ENCODE results near the gene TNNI3K. TPM values are rescaled to one million over a fixed set of nuclear protein-coding genes. Genes with fewer than 3 reads are reported as not detected.

TNNI3K gene
- total RNA-seq, 2 donors from 2014 or later: not detected

DNA sequence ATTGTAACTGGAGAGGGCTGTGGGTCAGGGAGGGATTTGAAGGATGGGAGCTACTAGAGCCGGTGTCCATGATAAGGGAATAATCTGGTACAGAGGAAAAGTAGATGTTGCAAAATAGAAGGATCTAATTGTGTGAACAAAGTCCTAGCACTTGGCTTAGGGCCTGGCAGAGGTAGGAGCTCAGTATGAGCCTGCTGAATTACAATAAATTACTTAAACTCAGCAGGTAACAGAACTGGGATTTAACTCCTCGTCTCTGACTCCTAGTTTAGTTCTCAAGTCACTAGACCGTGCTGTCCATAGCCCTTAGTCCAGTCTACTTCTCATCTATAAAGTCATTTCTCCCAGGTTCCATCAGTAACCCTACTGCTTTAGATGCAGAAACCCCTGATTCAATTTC is 157.0 kb downstream of the TNNI3K start:
- H3K4me1 Mint-ChIP-seq (ENCODE audit: low read depth in 2 of 2): no peaks in the 10 kb centered on the region
- no peaks in the 10 kb centered on the region for H3K36me3 Mint-ChIP-seq
- peaks cover 16% of the 10 kb centered on the region for H3K9me3 Mint-ChIP-seq
- no peak overlapping the region for H3K4me3 Mint-ChIP-seq
- no peak for DNase-seq (ENCODE audit: low spot score)
- H3K27ac Mint-ChIP-seq: no peak overlapping the region
- no peak for ATAC-seq
- H3K27me3 Mint-ChIP-seq: no peaks in the 10 kb centered on the region

DNA sequence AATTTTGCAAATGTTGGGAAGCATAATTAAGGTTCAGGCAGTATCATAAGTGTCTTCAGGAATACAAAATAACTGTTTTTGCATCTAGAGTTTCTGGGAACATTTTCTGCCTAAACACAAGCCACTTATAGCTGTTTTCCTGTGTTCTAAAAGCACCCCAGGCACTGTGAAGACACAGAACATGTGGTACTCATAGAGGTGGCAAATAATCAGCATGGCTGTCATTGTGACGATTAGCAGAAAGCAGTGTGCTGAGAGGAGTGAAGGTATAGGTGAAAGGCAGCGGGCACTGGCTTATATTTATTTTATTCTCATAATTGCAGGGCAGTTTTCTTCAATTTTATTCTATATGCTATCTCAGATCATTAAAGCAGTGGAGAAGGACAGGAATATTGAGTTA is 157.7 kb downstream of the TNNI3K start:
- H3K9me3 Mint-ChIP-seq: peaks cover 16% of the 10 kb centered on the region
- H3K4me3 Mint-ChIP-seq: no peak overlapping the region
- ATAC-seq: no peak
- no peaks in the 10 kb centered on the region for H3K36me3 Mint-ChIP-seq
- no peaks in the 10 kb centered on the region for H3K27me3 Mint-ChIP-seq
- H3K4me1 Mint-ChIP-seq (ENCODE audit: low read depth in 2 of 2): no peaks in the 10 kb centered on the region
- DNase-seq (ENCODE audit: low spot score): no peak
- no peak overlapping the region for H3K27ac Mint-ChIP-seq

DNA sequence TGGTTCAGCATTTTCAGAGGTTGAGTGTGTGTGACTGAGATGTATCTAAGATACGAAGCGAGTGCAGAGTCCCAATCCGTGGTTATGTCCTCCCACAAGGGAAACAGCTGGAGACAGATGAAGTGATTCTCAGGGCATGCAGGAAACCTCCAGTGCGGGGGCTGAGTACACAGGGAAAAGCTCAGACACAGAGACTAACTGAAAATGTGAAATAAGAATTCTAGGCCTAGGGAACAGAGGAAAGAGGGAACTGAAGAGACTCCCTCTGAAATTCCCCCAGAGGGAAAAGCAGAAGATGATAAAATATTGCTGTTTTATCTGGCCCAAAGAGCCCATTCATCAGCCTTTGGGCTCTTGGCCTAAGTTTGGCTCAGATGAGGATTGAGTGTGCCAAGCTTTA is 160.4 kb downstream of the TNNI3K start:
- no peak overlapping the region for H3K4me3 Mint-ChIP-seq
- DNase-seq (ENCODE audit: low spot score) (no peak), ATAC-seq (no peak)
- peaks cover 15% of the 10 kb centered on the region for H3K9me3 Mint-ChIP-seq
- no peaks in the 10 kb centered on the region for H3K36me3 Mint-ChIP-seq
- no peaks in the 10 kb centered on the region for H3K4me1 Mint-ChIP-seq (ENCODE audit: low read depth in 2 of 2)
- H3K27ac Mint-ChIP-seq: no peak overlapping the region
- no peaks in the 10 kb centered on the region for H3K27me3 Mint-ChIP-seq

DNA sequence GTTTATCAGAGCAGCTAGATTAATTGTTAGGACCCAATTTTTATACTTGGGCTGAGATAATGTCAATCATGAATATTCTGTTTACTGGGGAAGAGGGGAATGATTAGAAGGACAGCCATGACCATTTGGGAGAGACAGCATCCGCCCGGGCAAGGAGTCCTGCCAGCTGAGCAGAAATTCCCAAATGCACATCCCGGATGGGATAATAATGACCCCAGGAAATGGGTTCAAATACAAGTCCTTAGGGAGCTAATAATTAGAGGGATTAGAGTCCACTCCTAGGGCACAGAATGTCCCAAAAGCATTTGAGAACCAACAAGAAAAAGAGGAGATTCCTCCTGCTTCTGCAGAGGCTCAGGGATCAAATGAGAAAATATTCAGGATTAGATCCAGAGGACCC is 161.3 kb downstream of the TNNI3K start:
- no peak overlapping the region for H3K4me3 Mint-ChIP-seq
- H3K27me3 Mint-ChIP-seq: no peaks in the 10 kb centered on the region
- no peak for DNase-seq (ENCODE audit: low spot score)
- peaks cover 11% of the 10 kb centered on the region for H3K9me3 Mint-ChIP-seq
- no peaks in the 10 kb centered on the region for H3K4me1 Mint-ChIP-seq (ENCODE audit: low read depth in 2 of 2)
- no peak for ATAC-seq
- H3K36me3 Mint-ChIP-seq: no peaks in the 10 kb centered on the region
- no peak overlapping the region for H3K27ac Mint-ChIP-seq

GRCh38 chr1:74396933-74397332 is 161.7 kb downstream of the TNNI3K start:
- peaks cover 9% of the 10 kb centered on the region for H3K9me3 Mint-ChIP-seq
- no peak overlapping the region for H3K27ac Mint-ChIP-seq
- no peaks in the 10 kb centered on the region for H3K27me3 Mint-ChIP-seq
- no peaks in the 10 kb centered on the region for H3K36me3 Mint-ChIP-seq
- DNase-seq (ENCODE audit: low spot score) (no peak), ATAC-seq (no peak)
- no peaks in the 10 kb centered on the region for H3K4me1 Mint-ChIP-seq (ENCODE audit: low read depth in 2 of 2)
- H3K4me3 Mint-ChIP-seq: no peak overlapping the region

DNA sequence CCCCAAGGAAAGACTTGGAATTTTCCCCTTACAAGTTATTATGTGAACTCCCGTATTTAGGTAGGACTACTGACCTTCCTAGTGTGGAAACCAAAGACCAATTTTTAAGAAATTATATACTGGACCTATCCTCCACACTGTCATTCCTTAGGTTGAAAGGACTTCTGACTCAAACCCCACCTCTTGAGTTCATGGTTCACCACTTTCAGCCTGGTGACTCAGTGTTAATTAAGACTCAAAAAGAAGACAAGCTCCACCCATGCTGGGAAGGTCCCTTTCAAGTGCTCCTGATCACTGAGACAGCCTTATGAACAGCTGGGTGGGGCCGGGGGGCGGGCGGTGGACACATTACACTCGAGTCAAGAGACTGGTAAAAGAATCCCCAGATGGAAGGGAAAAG is 164.1 kb downstream of the TNNI3K start:
- DNase-seq (ENCODE audit: low spot score): no peak

GRCh38 chr1:74402873-74403272 is 167.7 kb downstream of the TNNI3K start:
- no peaks in the 10 kb centered on the region for H3K4me1 Mint-ChIP-seq (ENCODE audit: low read depth in 2 of 2)
- DNase-seq (ENCODE audit: low spot score) (no peak), ATAC-seq (no peak)
- no peak overlapping the region for H3K27ac Mint-ChIP-seq
- no peaks in the 10 kb centered on the region for H3K36me3 Mint-ChIP-seq
- no peak overlapping the region for H3K4me3 Mint-ChIP-seq
- H3K9me3 Mint-ChIP-seq: peaks cover 20% of the 10 kb centered on the region
- H3K27me3 Mint-ChIP-seq: no peaks in the 10 kb centered on the region

More for the DNA sequence above, 164.1 kb downstream of the TNNI3K start:
- Mint-ChIP-seq H3K27me3 (no peaks in the 10 kb centered on the region), H3K27ac (no peak overlapping the region), H3K36me3 (no peaks in the 10 kb centered on the region), H3K9me3 (peaks cover 12% of the 10 kb centered on the region), H3K4me3 (no peak overlapping the region), H3K4me1 (ENCODE audit: low read depth in 2 of 2) (no peaks in the 10 kb centered on the region)
- ATAC-seq: no peak

DNA sequence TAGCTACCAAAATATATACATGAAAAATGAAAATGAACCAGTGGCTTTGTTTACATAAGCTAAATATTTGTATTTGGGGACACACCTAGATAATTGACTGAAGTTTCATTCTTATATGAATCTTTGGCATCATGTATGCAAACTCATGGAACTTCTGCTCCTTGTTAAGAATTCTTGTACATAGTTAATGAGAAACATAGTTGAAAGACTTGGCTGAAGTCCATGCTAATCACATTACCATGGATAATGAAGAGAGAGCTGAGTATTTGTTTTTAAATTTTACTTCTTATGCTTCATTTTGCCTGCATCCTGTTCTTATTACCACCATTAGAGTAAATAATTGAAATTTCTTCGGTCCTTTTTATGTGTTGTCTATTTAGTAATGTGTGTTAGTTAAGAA is 168.4 kb downstream of the TNNI3K start:
- ATAC-seq: no peak
- no peak overlapping the region for H3K4me3 Mint-ChIP-seq
- H3K27me3 Mint-ChIP-seq: no peaks in the 10 kb centered on the region
- H3K9me3 Mint-ChIP-seq: peaks cover 19% of the 10 kb centered on the region
- H3K36me3 Mint-ChIP-seq: no peaks in the 10 kb centered on the region
- H3K27ac Mint-ChIP-seq: no peak overlapping the region
- H3K4me1 Mint-ChIP-seq (ENCODE audit: low read depth in 2 of 2): no peaks in the 10 kb centered on the region
- no peak for DNase-seq (ENCODE audit: low spot score)

GRCh38 chr1:74406759-74407158 is 171.6 kb downstream of the TNNI3K start:
- ATAC-seq: no peak
- Mint-ChIP-seq H3K27ac (no peak overlapping the region), H3K27me3 (no peaks in the 10 kb centered on the region), H3K9me3 (peaks cover 22% of the 10 kb centered on the region), H3K4me1 (ENCODE audit: low read depth in 2 of 2) (no peaks in the 10 kb centered on the region), H3K4me3 (no peak overlapping the region), H3K36me3 (no peaks in the 10 kb centered on the region)
- DNase-seq (ENCODE audit: low spot score): no peak

DNA sequence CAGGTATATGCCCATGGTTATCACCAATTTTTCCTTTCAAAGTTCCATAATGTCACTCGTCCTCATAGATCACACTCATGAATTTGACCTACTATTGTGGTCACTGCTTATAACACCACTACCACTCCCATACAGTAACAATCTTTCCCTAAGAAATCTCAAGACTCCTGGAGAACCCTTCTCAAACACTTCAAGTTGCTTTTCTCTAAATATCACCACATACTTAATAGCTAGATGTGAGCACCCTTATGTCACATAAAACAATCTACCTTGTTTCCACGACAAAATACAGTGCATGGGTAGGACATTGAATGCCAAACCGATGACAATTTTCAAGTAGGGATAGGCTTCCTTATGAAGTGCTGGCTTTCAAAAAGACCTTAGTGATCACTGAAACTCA is 172.7 kb downstream of the TNNI3K start:
- Mint-ChIP-seq H3K27me3 (no peaks in the 10 kb centered on the region), H3K4me3 (no peak overlapping the region), H3K27ac (no peak overlapping the region), H3K4me1 (ENCODE audit: low read depth in 2 of 2) (no peaks in the 10 kb centered on the region), H3K9me3 (peaks cover 25% of the 10 kb centered on the region), H3K36me3 (no peaks in the 10 kb centered on the region)
- ATAC-seq: no peak
- no peak for DNase-seq (ENCODE audit: low spot score)

DNA sequence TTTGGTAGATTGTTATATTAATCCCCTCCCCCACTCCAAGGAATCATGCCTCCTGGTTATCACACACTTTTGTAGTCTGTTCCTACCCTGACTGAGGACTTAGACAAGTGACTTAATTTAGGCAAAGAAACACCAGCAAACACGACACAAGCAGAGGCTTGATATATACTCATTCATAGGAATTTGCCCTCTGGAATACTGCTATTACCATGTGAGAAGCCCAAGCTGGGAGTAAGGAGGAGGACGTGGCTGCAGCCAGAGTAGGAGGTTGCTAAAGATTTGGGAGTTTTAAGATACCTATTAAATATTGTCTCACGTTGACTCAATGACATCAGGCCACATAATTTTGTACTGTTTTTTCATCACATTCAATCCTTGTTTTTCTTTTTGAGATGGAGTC is 177.1 kb downstream of the TNNI3K start:
- no peak overlapping the region for H3K27ac Mint-ChIP-seq
- H3K4me1 Mint-ChIP-seq (ENCODE audit: low read depth in 2 of 2): no peaks in the 10 kb centered on the region
- DNase-seq (ENCODE audit: low spot score) (no peak), ATAC-seq (no peak)
- peaks cover 11% of the 10 kb centered on the region for H3K9me3 Mint-ChIP-seq
- no peak overlapping the region for H3K4me3 Mint-ChIP-seq
- no peaks in the 10 kb centered on the region for H3K27me3 Mint-ChIP-seq
- H3K36me3 Mint-ChIP-seq: no peaks in the 10 kb centered on the region

DNA sequence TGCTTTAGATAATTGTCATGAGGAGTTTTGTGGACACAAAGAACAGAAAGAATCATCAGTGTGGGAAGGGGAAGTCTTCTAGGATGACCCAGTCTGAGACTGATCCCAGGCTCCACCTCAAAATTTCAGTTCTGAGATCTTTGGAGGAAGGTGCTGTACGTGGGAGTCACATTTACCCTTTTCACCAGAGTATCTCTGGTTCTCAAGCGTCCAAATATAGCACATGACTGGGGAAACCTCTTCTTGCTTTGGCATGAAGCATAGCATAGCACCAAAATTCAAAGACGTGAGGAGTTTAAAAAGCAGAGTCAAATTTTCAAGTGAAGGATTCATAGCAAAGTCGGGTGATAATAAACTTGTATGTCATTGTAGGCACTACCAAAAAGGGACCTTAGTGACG is 180.7 kb downstream of the TNNI3K start:
- DNase-seq (ENCODE audit: low spot score) (no peak), ATAC-seq (no peak)
- H3K4me1 Mint-ChIP-seq (ENCODE audit: low read depth in 2 of 2): no peaks in the 10 kb centered on the region
- H3K27ac Mint-ChIP-seq: no peak overlapping the region
- no peaks in the 10 kb centered on the region for H3K36me3 Mint-ChIP-seq
- H3K9me3 Mint-ChIP-seq: peaks cover 10% of the 10 kb centered on the region
- H3K27me3 Mint-ChIP-seq: no peaks in the 10 kb centered on the region
- no peak overlapping the region for H3K4me3 Mint-ChIP-seq

DNA sequence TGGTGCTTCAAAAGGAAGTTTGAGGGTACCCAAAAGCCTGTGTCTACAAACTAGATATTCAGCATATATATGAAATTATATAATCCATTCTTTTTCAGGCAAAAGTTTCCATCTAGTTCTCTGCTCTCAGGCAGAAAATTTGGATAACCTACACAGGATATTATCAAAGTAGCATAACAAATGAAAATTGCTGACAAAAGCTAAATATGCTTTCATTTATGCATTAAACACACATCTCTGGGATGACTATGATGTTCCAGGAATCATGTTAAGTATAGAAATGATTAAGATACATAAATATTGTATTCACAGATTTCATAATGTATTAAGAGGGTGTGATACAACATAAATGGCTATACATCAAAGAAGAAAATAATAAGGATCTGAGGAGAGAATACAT is 184.4 kb downstream of the TNNI3K start:
- DNase-seq (ENCODE audit: low spot score) (no peak), ATAC-seq (no peak)
- Mint-ChIP-seq H3K9me3 (peaks cover 7% of the 10 kb centered on the region), H3K27ac (no peak overlapping the region), H3K36me3 (no peaks in the 10 kb centered on the region), H3K4me3 (no peak overlapping the region), H3K27me3 (no peaks in the 10 kb centered on the region), H3K4me1 (ENCODE audit: low read depth in 2 of 2) (no peaks in the 10 kb centered on the region)

GRCh38 chr1:74420467-74420866 is 185.3 kb downstream of the TNNI3K start:
- no peak for ATAC-seq
- H3K4me3 Mint-ChIP-seq: no peak overlapping the region
- no peaks in the 10 kb centered on the region for H3K4me1 Mint-ChIP-seq (ENCODE audit: low read depth in 2 of 2)
- H3K27ac Mint-ChIP-seq: no peak overlapping the region
- H3K9me3 Mint-ChIP-seq: peaks cover 7% of the 10 kb centered on the region
- H3K27me3 Mint-ChIP-seq: no peaks in the 10 kb centered on the region
- no peaks in the 10 kb centered on the region for H3K36me3 Mint-ChIP-seq
- DNase-seq (ENCODE audit: low spot score): no peak

GRCh38 chr1:74422421-74423292 is 187.5 kb downstream of the TNNI3K start:
- Mint-ChIP-seq H3K9me3 (peaks cover 5% of the 10 kb centered on the region), H3K27me3 (no peaks in the 10 kb centered on the region), H3K36me3 (no peaks in the 10 kb centered on the region), H3K27ac (no peak overlapping the region), H3K4me3 (no peak overlapping the region), H3K4me1 (ENCODE audit: low read depth in 2 of 2) (no peaks in the 10 kb centered on the region)
- ATAC-seq (no peak), DNase-seq (ENCODE audit: low spot score) (no peak)

Data from natural killer cell treated with Interleukin-12 subunit alpha and Interleukin-12 subunit beta and Interleukin-15 and Interleukin-18, amount 100 ng/mL, for 72 hours (primary cell).